SIG-M5 (cell line): ENCODE data around the gene PGAM2.

Experiments
- DNase-seq: peaks from one replicate; lab custom pipeline; 2025; lab: John Stamatoyannopoulos, UW

The PGAM2 gene

DNA sequence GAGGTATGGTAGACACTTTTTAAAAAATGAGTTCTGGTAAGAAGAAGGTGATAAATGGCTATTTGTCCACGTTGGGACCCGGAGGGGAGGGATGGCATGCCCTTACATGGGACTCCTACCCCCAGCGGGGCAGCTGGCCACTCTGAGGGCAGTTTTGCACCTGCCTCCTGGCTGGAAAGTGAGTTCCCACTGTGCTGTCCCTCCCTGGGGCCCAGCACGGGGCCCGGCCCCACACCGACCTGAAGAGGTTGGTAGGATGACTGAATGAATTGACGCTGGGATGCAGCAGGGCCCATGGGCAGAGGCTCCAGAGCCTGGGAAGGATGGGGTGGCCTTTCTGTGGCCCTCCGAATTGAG, 38.2 kb upstream of the PGAM2 start:
- no peak for DNase-seq

DNA sequence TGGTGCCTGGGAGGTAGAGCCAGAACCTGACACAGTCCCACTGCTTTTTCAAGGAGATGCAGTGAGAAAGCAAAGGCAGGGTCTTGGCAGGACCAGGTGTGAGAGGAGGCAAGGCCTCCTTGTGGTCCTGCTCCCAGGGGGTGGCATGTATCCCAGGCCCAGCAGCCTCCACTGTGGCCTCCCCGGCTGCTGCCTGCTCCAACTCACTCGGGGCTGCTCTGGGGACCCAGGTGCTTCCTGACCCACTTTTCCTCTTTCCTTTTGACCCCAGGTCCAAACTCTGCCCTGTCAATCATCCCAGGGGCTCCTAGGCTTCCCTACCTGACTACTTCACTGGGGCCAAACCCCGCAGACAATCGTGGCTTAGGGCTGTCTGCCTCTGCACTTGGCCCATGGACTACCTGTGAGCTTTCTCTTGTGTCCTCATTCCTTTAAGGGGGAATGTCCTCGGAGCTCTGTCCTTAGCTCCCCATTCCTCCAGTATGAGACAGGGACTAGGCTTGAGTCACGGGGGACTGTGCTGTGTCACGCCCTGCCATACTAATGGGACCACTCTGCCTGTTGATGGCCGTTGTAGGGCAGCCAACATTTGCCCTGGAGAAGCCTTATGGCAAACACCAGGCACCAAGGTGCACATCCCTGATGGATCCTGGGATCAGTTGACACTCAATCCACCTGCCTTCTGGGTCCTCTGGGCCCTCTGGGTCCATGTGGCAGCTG, 37.6 kb upstream of the PGAM2 start:
- no peak for DNase-seq

- DNase-seq: no peak
These were observed 36.8 kb upstream of the PGAM2 start for GRCh38 chr7:44101966-44102845.

DNA sequence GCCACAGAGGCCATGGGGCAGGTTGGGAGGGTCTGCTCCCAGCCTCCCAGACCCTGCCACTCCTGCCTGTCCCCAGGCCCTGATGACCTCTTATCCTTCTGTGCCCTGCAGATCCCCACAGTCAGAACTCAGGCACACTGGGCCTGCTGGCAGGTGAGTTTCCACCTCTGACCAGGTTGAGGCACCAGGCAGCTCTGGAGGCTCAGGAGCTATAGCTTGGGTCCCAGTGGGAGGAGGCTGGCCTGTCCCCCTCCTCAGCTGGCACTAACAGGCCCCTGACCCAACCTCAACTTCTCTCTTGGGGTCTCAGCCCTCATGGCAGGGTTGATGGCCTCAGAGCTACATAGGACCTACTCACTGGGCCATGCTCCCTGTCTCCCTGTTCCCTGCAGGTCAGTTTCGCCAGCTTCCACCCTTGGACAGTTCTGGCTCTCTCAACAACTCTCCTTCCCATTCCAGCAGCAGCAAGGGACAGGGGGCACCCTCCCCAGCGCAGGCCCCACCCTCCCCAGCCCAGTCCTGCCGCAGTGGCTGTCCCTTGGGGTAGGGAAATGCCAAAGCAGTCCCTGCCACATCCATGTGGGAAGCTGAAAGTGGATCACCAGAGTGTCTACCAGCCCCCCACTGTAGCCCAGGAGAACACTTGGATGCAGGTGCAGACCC, 36.1 kb upstream of the PGAM2 start:
- no peak for DNase-seq

- DNase-seq: no peak
These were observed 35.3 kb upstream of the PGAM2 start for GRCh38 chr7:44100458-44101302.

DNA sequence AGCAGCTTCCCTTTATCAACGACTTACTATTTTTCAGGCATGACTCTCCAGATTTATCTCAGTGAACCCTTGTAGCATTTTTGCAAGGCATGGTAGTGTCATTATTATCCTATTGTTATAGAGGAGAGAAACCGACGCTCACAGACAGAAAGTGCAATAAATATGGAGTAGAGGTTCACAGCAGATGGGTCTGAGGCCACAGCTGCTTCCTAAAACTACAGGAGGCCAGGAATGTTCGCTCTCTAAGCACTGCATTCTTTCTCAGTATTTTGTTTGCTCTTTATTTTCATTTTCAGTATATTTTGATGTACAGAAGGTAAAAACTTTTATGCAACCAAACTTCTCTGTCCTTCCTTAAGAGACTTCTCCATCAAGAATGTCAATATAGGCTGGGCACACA, 34.3 kb upstream of the PGAM2 start:
- DNase-seq: no peak

GRCh38 chr7:44098092-44099068, 33.0 kb upstream of the PGAM2 start:
- DNase-seq: no peak

DNA sequence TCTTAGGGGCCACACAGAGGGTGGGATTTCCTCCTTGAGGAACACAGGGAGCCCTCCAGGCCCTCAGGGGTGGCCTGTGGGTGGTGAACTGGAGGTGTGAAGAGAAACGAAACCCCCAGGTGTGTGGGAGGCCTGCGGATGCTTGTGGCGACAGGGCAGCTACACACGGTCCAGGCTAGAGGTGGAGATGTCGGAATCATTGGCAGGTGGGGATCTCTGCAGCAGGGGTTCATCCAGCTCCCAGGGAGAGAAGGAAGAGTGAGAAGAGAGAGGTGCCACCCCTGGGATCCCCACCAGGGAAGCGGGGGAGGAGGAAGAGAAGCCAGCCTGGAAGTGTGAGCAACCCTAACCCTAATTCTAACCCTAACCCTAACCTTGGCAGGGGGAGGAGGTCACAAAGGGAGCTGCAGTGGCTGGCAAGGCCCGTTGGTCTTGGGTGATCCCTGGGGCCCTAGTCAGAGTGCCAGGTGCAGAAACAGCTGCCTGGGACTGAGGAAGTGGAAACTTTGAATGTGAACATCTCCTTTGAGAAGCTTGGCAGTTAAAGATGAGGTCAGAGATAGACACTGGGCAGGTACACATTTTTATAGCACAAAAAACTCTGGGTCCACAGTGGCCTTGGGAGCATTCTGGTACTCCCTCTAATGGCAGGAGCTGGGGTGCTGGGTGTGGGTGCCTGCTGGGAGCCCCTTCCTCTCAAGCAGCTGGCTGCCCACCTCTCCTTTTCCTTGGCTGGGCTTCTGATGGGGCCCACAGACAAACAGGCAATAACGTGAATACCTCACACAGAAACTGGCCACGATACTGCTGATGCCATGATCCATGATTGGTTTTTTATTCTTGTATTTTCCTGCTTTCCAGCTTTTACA, 31.9 kb upstream of the PGAM2 start:
- no peak for DNase-seq

- DNase-seq: no peak
These were observed 31.0 kb upstream of the PGAM2 start for GRCh38 chr7:44096326-44096881.

GRCh38 chr7:44095781-44096180, 30.4 kb upstream of the PGAM2 start:
- DNase-seq: no peak

- DNase-seq: no peak
These were observed 29.7 kb upstream of the PGAM2 start for GRCh38 chr7:44094883-44095592.

DNA sequence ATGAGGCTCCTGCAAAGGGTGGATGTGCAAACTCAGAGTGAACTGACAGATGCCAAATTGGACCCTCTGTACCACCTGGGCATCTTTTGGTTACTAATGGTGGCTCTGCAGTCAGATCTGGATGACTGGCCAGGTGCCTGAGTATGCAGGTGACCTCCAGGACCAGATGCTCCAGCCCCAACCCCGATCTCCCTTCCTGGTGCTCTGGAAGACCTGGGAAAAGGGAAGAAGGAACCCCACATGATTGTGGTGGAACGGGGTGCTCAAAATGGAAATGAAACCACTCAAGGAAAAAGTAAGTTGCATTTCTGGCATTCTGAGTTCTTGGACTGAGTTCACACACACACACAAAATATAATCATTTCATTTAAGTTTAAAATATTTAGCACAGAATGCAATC, 29.0 kb upstream of the PGAM2 start:
- no peak for DNase-seq

GRCh38 chr7:44093102-44093641, 27.8 kb upstream of the PGAM2 start:
- DNase-seq: no peak

DNA sequence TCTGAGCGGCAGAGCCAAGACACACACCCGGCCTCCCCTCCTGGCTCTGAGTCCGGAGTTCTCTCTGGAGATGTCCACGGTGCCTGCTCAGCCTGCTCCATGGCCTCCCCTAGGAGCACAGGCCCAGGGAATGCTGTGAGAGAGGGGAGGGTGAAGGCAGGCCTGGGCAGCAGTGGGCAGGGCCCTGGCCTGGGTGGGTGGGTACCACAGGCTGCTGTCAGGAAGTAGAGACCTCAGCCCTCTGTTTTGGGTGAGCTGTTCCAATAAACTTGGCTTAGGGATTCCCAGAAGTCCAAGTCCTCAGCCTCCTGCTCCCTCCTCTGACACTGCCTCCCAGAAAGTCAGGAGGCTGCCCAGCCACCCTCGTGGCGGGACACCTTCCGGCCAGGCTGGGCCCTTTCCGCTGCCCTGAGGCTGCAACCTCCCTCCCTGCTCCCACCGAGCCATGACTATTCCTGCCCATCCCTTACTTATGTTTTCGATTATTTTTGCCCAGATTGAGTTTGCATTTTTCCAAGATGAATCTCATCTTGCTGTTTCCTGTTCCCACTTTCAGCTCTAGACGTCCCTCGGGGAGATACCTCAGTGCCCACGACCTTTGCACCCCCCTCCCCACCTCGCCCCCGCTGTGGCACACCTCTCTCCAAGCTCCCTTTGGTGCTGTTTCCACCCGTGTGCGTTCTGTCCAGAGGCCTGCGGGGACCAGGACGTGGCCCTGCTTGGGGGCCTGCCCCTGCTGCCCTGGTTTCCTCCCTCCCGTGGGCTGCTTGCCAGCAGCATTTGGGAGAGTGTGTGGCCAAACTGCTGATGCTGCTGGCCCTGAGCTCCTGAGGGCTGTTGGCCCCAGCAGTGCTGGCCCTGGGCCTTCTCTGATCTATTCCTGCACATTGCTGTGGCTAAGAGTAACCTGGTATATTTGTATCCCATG, 22.8 kb upstream of the PGAM2 start:
- DNase-seq: no peak

DNA sequence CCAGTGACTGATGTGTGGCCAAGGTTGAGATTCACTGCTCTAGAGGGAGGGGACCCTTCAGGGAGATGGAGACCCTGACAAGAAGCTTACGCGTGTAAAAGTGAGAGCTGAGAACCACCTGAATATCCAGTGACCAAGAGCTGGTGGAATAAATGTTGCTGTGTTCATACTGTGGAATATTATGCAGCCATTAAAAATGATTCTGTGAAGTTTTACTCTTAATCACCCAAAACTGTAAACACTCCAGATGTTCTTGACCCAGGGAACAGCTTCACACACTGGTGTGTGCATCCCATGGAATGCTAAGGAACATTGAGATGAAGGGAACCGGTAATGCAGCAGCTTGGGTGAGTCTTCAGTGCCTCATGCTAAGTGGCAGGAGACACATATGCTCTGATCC, 21.3 kb upstream of the PGAM2 start:
- DNase-seq: no peak

GRCh38 chr7:44085546-44085945, 20.2 kb upstream of the PGAM2 start:
- DNase-seq: no peak

DNA sequence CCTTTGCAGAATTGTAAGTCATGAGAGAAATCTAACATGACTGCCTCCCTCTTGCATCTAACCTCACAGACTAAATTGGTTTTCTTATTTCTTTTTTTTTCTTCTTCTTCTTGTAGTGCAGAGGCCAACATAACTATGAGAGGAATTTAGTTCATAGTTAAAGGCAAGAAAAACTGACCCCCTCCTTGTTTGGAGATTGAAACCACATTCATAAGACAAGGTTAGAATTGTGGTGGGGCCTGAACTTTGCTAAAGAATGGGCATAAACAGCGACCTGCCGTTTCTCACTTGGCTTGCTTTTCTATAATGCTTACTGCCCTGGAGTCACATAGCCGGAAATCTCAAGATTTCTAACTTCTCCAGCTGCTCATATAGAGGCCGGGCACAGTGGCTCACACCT, 19.3 kb upstream of the PGAM2 start:
- no peak for DNase-seq

- DNase-seq: no peak
These were observed 18.4 kb upstream of the PGAM2 start for GRCh38 chr7:44083796-44084195.
